Astrocyte (in vitro differentiated cells and primary cell): Measurements from ENCODE around the gene SSX2IP. TPM values are rescaled to one million over a fixed set of nuclear protein-coding genes. Genes with fewer than 3 reads are reported as not detected.

Source experiments
- DNase-seq: peaks from one replicate; pipeline ENCODE4 v3.0.0-alpha.2; 2010; ENCODE audit warnings: low read depth
- FAIRE-seq: peaks from 2 replicates; lab custom pipeline; 2011; peaks lifted over from hg19 to GRCh38; lab: Jason Lieb, UNC
- H2AFZ ChIP-seq: 2 replicates; pipeline ENCODE4 v1.6.0; 2012; ENCODE audit warnings: low read depth, low read length, inconsistent platforms
- H3K27ac ChIP-seq: 2 replicates; pipeline ENCODE4 v1.5.1; 2011; ENCODE audit warnings: low read depth, low read length, inconsistent platforms
- H3K27me3 ChIP-seq: 2 replicates; pipeline ENCODE4 v1.6.0; 2011; ENCODE audit warnings: low read length, inconsistent platforms; ENCODE audit not compliant: insufficient read depth
- H3K36me3 ChIP-seq: 2 replicates; pipeline ENCODE4 v1.5.1; 2011; ENCODE audit warnings: low read length, inconsistent platforms; ENCODE audit not compliant: insufficient read depth
- H3K4me1 ChIP-seq: 2 replicates; pipeline ENCODE4 v1.5.1; 2011; ENCODE audit warnings: low read length, inconsistent platforms; ENCODE audit not compliant: insufficient read depth
- H3K4me2 ChIP-seq: 2 replicates; pipeline ENCODE4 v1.6.0; 2012; ENCODE audit warnings: low read length, inconsistent platforms
- H3K4me3 ChIP-seq: 2 replicates; pipeline ENCODE4 v1.5.1; 2011; ENCODE audit warnings: low read depth, mild to moderate bottlenecking, low read length, inconsistent platforms; ENCODE audit not compliant: insufficient read depth
- H3K79me2 ChIP-seq: 2 replicates; pipeline ENCODE4 v1.6.0; 2012; ENCODE audit warnings: mild to moderate bottlenecking, low read length, inconsistent platforms; ENCODE audit not compliant: insufficient read depth
- H3K9ac ChIP-seq: 2 replicates; pipeline ENCODE4 v1.6.0; 2012; ENCODE audit warnings: mild to moderate bottlenecking, low read length, inconsistent platforms
- H3K9me3 ChIP-seq: 2 replicates; pipeline ENCODE4 v1.5.1; 2012; ENCODE audit warnings: low read depth, mild to moderate bottlenecking, low read length, inconsistent platforms; ENCODE audit not compliant: insufficient read depth
- H4K20me1 ChIP-seq: 2 replicates; pipeline ENCODE4 v1.6.0; 2012; ENCODE audit warnings: low read length, inconsistent platforms; ENCODE audit not compliant: insufficient read depth
- H3K27ac Mint-ChIP-seq: one replicate; pipeline ENCODE4 v1.8.0; 2021; ENCODE audit warnings: mild to moderate bottlenecking, mixed read lengths; ENCODE audit not compliant: unreplicated experiment
- H3K27me3 Mint-ChIP-seq: one replicate; pipeline ENCODE4 v1.8.0; 2021; ENCODE audit warnings: low read depth, mixed read lengths; ENCODE audit not compliant: unreplicated experiment
- H3K36me3 Mint-ChIP-seq: one replicate; pipeline ENCODE4 v1.8.0; 2021; ENCODE audit warnings: low read depth, mixed read lengths; ENCODE audit not compliant: unreplicated experiment
- H3K4me1 Mint-ChIP-seq: one replicate; pipeline ENCODE4 v1.8.0; 2021; ENCODE audit warnings: low read depth, mixed read lengths; ENCODE audit not compliant: unreplicated experiment
- H3K4me3 Mint-ChIP-seq: one replicate; pipeline ENCODE4 v1.8.0; 2021; ENCODE audit warnings: mild to moderate bottlenecking, moderate library complexity, mixed read lengths; ENCODE audit not compliant: unreplicated experiment
- H3K9me3 Mint-ChIP-seq: one replicate; pipeline ENCODE4 v1.8.0; 2021; ENCODE audit warnings: mild to moderate bottlenecking, mixed read lengths; ENCODE audit not compliant: unreplicated experiment
- CTCF ChIP-seq: IDR thresholded peaks from 2 replicates; pipeline ENCODE4 v1.5.1; 2011; ENCODE audit warnings: low read depth, mild to moderate bottlenecking, inconsistent platforms, low read length, moderate library complexity; ENCODE audit not compliant: insufficient read depth
- EZH2 ChIP-seq: IDR thresholded peaks from 2 replicates; pipeline ENCODE4 v1.6.1; 2012; ENCODE audit warnings: mild to moderate bottlenecking, low read length, inconsistent platforms; ENCODE audit not compliant: insufficient read depth
- total RNA-seq: library from RNA; stranded (reverse); gene quantifications from 2 replicates; pipeline ENCODE4 v1.2.1, GENCODE V29; 2021

SSX2IP gene
- total RNA-seq, 1 donor from 2014 or later = 13.4 TPM

GRCh38 chr1:84603941-84604830 is 86.1 kb downstream of the SSX2IP start:
- Histone ChIP-seq H3K27ac (peak overlapping the region; percentile 94), H3K4me2 (peak overlapping the region; percentile 84), H4K20me1 (no peaks in the 10 kb centered on the region), H3K4me3 (peak overlapping the region; percentile 38), H3K79me2 (no peaks in the 10 kb centered on the region), H3K4me1 (peaks cover 36% of the 10 kb centered on the region), H3K9ac (peak overlapping the region; percentile 87), H2AFZ (peak overlapping the region; percentile 33), H3K27me3 (no peaks in the 10 kb centered on the region), H3K9me3 (no peaks in the 10 kb centered on the region), H3K36me3 (no peaks in the 10 kb centered on the region)
- Mint-ChIP-seq H3K4me3 (no peak overlapping the region), H3K27me3 (no peaks in the 10 kb centered on the region), H3K4me1 (peaks cover 36% of the 10 kb centered on the region), H3K27ac (peak overlapping the region; percentile 63), H3K9me3 (peaks cover 24% of the 10 kb centered on the region), H3K36me3 (peaks cover 5% of the 10 kb centered on the region)
- FAIRE-seq = no peak
- TF ChIP-seq EZH2 (no peak), CTCF (peak; percentile 61)
- DNase-seq = peak; percentile 88

- peak overlapping the region; percentile 84 for H3K4me2 ChIP-seq
- peaks cover 24% of the 10 kb centered on the region for H3K9me3 Mint-ChIP-seq
- DNase-seq (peak; percentile 83), FAIRE-seq (no peak)
- H2AFZ ChIP-seq = no peak overlapping the region
- H3K9ac ChIP-seq = peak overlapping the region; percentile 87
- H4K20me1 ChIP-seq = no peaks in the 10 kb centered on the region
- H3K36me3 Mint-ChIP-seq = peaks cover 5% of the 10 kb centered on the region
- H3K36me3 ChIP-seq = no peaks in the 10 kb centered on the region
- no peaks in the 10 kb centered on the region for H3K79me2 ChIP-seq
- H3K4me1 Mint-ChIP-seq = peaks cover 45% of the 10 kb centered on the region
- no peak for TF ChIP-seq CTCF
- TF ChIP-seq EZH2 = no peak
- peak overlapping the region; percentile 11 for H3K4me3 Mint-ChIP-seq
- no peaks in the 10 kb centered on the region for H3K9me3 ChIP-seq
- H3K27ac Mint-ChIP-seq = peak overlapping the region; percentile 63
- peaks cover 46% of the 10 kb centered on the region for H3K4me1 ChIP-seq
- no peaks in the 10 kb centered on the region for H3K27me3 Mint-ChIP-seq
- peak overlapping the region; percentile 94 for H3K27ac ChIP-seq
- H3K4me3 ChIP-seq = peak overlapping the region; percentile 38
- no peaks in the 10 kb centered on the region for H3K27me3 ChIP-seq
These were observed 87.0 kb downstream of the SSX2IP start for GRCh38 chr1:84603223-84603622.

GRCh38 chr1:84600796-84601195 is 89.5 kb downstream of the SSX2IP start:
- TF ChIP-seq EZH2 (no peak), CTCF (no peak)
- Mint-ChIP-seq H3K9me3 (peaks cover 13% of the 10 kb centered on the region), H3K4me3 (no peak overlapping the region), H3K27ac (peak overlapping the region; percentile 66), H3K4me1 (peaks cover 47% of the 10 kb centered on the region), H3K27me3 (no peaks in the 10 kb centered on the region), H3K36me3 (peaks cover 1% of the 10 kb centered on the region)
- no peaks in the 10 kb centered on the region for H3K36me3 ChIP-seq
- H3K27me3 ChIP-seq = no peaks in the 10 kb centered on the region
- H4K20me1 ChIP-seq = no peaks in the 10 kb centered on the region
- no peaks in the 10 kb centered on the region for H3K9me3 ChIP-seq
- no peaks in the 10 kb centered on the region for H3K79me2 ChIP-seq
- DNase-seq (no peak), FAIRE-seq (no peak)
- H3K27ac ChIP-seq = no peak overlapping the region
- H3K4me2 ChIP-seq = no peak overlapping the region
- H3K9ac ChIP-seq = no peak overlapping the region
- no peak overlapping the region for H2AFZ ChIP-seq
- H3K4me3 ChIP-seq = no peak overlapping the region
- H3K4me1 ChIP-seq = peaks cover 50% of the 10 kb centered on the region
